Activated CD4-positive, CD25-positive, alpha-beta regulatory T cell (primary cell): ENCODE results near the gene CNST.

Source experiments
- DNase-seq, 4 experiments: peaks; one replicate each; lab custom pipeline; 2025; lab: John Stamatoyannopoulos, UW

Gene CNST, protein sequence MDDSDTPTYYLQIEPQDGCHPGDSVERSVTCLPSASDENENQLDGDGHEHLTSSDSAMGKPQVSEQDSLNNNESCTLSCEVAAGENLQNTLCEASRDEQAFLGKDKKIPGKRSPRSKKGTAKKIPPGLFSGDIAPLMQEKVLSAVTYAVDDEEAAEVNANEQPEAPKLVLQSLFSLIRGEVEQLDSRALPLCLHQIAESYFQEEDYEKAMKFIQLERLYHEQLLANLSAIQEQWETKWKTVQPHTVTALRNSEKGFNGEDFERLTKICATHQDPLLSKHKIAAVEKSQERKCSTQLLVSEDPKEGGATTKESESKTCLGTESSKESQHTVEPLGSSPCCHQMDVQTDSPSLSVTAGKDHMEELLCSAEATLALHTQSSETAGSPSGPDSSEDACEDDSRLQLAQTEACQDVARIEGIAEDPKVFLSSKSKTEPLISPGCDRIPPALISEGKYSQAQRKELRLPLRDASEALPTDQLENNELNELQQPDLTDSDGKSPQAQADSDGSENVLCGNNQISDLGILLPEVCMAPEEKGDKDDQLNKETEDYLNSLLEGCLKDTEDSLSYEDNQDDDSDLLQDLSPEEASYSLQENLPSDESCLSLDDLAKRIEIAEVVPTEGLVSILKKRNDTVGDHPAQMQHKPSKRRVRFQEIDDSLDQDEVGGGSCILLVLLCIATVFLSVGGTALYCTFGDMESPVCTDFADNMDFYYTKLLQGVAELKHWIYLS

GRCh38 chr1:246566128-246566812 lies at the start of gene CNST, which contains the start of gene TFB2M:
CNST (plus strand) TSS chr1:246566456; CDS start chr1:246591563, 25,107 bp downstream.
TFB2M (minus strand) TSS chr1:246566261; CDS start chr1:246566138, 123 bp downstream.
- DNase-seq: peak; percentile 75 to 86 (median 81)

GRCh38 chr1:246517391-246517790 lies 48.9 kb upstream of the CNST start:
- no peak for DNase-seq

GRCh38 chr1:246518456-246519205 lies 47.6 kb upstream of the CNST start:
- no peak for DNase-seq

DNA sequence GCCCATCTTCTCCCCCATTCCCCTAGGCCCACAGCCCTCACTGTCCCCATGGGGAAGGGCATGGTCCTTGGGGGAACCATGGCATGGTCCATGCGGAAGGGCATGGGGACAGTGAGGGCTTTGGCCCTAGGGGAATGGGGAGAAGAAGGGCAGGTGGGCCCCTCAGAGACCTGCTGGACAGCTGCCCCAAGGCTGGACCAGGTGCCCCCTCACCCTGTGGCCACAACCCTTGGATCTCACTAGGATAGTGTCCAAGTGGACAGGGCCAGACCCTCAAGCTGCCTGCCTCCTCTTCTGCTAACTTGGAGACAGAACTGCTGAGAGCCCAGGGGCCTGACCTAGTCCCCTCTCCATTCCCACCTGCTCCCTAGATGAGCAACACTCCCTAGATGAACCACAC lies 46.7 kb upstream of the CNST start:
- no peak for DNase-seq

GRCh38 chr1:246526380-246526779 lies 39.9 kb upstream of the CNST start:
- no peak for DNase-seq

DNA sequence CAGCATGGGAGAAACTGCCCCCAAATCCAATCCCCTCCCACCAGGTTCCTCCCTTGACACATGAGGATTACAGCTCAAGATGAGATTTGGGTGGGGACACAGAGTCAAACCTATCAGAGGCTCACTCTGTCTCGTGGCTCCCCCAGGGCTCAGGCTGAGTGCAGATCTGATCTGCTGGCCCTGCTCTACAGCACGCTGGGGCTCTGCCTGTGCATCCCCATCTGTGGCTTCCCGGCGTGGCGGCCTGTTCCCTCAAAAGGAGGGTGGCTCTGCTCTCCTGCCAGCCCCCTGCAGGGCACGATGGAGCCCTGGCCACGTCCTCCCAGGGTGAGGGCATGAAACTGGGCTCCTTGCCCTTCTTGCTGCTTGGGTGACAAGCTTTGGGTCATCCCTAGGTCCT lies 39.3 kb upstream of the CNST start:
- no peak for DNase-seq

GRCh38 chr1:246527402-246528088 lies 38.7 kb upstream of the CNST start:
- DNase-seq: no peak

- no peak for DNase-seq
These were observed 37.1 kb upstream of the CNST start for GRCh38 chr1:246528933-246529731.

DNA sequence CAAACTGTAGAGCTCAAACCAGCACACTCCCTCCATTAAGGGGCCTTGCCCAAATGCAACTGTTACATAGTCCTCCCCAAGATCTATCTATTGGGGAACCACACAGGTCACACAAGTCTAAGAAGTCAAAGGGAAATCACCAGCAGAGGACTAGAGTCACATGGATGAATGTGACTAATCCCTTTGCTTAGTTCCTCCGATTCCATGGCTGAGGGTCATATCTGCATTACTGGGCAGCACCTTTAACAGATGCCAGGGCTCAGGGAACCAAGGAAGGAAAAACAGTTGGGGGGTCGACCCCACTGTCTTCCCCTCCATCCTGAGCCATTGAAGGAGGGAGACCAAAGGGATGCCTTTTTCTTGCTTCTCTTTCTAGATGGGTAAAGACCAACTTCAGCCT lies 35.8 kb upstream of the CNST start:
- DNase-seq: no peak

DNA sequence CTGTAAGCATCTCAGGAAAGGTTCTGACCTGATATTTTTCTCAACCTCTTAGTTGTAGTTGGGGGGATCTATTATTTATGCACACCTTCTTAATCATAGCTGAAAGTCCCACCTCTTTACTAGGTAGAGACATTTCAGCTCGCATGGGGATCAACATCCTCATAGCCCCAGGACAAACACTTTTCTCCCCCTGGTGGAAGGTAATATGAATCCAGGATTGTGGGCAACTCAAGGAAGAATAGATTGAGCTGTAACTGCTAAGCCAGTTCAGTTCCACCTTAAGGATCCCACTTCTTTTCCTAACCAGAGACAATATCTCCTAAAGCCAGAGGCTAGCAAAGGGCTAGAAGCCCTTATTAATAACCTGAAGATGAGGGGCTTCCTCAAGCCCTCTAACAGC lies 33.7 kb upstream of the CNST start:
- DNase-seq: no peak

- DNase-seq: no peak
These were observed 32.8 kb upstream of the CNST start for GRCh38 chr1:246533371-246533905.

DNA sequence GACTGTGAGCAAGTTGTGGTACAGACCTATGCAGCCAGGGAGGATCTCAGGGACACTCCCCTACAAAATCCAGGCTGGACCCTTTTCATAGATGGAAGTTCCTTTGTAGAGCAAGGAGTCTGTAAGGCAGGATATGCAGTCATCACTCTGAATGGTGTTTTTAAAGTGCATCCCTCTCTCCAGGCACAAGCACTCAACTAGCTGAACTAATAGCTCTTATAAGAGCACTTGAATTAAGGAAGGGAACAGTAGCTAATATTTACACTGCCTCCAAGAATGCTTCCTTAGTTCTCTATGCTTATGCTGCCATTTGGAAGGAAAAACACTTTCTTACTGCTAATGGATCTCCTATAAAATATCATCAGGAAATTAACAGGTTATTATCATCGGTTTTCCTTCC lies 32.1 kb upstream of the CNST start:
- no peak for DNase-seq

DNA sequence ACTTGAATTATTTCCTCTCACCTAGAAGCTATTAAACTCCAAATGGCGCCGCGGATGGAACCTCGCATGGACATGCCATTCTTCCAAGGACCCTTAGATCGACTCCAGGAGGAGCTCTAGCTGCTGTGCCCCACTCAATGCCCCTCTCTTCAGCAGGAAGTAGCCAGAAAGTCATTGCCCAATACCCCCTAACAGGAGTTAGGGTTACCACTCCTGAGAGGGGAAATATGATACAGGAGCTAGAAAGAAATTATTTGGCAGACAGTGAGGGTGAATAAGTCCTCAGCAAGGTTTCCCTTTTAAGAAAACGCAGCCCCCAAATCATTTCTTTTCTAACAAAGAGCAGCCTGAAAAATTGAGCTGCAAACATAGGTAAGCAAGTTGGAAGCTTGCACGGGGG lies 28.8 kb upstream of the CNST start:
- DNase-seq: no peak

GRCh38 chr1:246537887-246538286 lies 28.4 kb upstream of the CNST start:
- DNase-seq: no peak

DNA sequence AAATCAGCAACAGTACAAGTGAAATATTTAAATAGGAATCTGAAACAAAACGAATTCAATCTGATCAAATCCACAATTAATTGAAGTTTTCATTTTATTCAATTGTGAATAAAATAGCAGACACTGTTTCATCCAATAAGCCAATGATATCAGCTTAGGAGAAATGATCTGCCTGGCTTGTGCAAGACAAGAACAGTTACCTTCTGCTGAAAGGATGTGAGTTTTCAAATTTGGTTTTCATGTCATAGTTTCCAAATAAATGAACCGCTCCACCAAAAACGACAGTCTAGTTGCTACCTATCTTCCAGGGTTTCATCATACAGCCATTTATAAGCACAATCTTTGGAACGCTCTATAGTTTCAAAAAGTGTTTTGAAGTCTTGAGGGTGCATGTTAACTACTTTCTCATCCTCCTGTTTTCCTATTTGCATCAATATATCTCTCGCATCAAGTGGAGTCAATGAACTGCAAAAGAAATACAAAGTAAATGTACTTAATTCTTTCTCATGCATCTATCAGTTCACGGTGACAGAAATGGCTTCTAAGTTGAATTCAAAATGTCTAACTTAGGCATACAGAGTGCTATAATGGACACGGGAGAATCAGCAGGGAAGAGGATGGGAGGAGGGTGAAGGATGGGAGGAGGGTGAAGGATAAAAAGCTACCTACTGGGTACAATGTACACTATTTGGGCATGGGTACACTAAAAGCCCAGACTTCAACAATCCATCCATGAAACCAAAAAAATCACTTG lies 25.3 kb upstream of the CNST start:
- no peak for DNase-seq

- DNase-seq: no peak
These were observed 22.3 kb upstream of the CNST start for GRCh38 chr1:246544001-246544400.

- no peak for DNase-seq
These were observed 16.6 kb upstream of the CNST start for GRCh38 chr1:246549665-246550064.

DNA sequence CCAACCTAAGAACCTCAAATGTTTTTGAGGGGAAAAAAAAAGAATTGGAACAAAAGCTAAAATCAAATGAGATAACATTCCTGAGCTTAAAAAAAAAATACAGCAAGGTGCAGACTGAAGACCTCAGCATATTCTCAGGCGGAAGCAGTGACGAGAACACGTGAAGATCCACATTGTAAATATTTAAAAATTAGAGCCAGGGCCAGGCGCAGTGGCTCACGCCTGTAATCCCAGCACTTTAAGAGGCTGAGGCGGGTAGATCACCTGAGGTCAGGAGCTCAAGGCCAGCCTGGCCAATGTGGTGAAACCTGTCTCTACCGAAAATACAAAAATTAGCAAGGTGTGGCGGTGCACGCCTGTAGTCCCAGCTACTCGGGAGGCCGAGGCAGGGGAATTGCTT lies 15.9 kb upstream of the CNST start:
- no peak for DNase-seq

- no peak for DNase-seq
These were observed 14.1 kb upstream of the CNST start for GRCh38 chr1:246552110-246552509.

DNA sequence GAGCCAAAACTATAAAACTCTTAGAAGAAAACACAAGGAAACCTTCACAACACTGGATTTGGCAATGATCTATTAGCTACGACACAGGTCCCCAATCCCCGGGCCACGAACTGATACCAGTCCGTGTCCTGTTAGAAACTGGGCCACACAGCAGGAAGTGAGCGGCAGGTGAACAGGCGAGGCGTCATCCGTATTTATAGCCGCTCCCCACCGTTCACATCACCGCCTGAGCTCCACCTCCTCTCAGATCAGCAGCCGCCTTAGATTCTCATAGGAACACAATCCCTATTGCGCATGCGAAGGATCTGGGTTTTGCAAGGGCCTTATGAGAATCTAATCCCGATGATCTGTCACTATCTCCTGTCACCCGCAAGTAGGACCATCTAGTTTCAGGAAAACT lies 12.1 kb upstream of the CNST start:
- no peak for DNase-seq
